ENCODE results near the gene CKAP4. TPM values are rescaled to one million over a fixed set of nuclear protein-coding genes. Genes with fewer than 3 reads are reported as not detected.

The CKAP4 gene
- total and polyA plus RNA-seq, 8 donors, result 13.7 to 98.7 (median 39.1) TPM

DNA sequence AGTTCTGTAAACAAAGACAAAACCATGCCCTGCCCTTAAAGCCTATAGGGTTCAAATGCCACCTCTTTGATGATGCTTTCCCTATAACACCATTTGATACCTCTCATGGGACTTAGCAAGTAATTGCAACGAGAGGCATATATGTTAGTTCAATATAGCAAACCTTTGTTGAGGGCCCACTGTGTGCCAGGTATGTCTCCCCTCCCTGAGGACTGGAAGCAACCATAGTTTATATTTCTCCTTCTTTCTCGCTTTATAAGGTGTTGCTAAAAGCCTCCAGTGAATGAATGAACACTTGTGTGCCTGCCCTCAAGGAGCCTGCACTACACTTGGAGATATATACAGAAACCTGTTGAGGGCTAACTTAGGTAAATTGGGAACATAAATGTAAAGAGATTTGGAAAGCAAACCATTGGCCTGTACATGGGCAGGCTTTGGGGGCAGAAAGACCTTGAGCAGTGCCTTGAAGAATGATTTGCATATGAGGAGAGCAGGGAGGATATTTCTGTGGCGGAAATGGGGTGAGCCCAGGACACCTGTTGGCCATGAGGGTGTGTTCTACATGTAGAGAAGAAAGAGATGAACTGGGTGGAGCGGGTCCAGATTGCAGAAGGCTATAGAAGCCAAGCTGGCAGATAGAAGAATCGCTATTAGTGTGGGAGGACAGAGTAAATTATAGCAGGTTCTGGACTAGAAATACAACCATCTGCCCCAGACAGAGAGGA lies 1.8 kb upstream of the CKAP4 start:
- Histone ChIP-seq H3K27me3 (no peaks in the 10 kb centered on the region), H3K4me3 (no peak overlapping the region), H3K4me1 (peaks cover 29 to 44% (median 38%) of the 10 kb centered on the region in 4 donors), H3K36me3 (peaks cover 0 to under 1% (median 0%) of the 10 kb centered on the region in 4 donors), H3K9me3 (no peaks in the 10 kb centered on the region), H3K27ac (peak overlapping the region in 4 of 5 donors; percentile 89 to 99 (median 99))
- DNase-seq, result peak in 1 of 2 donors; percentile 35
- WGBS, 5 donors, result 65 to 75% (median 68%) methylated on average over 5 of the region's 5 CpGs
- intact Hi-C loops (cut with DNase I; ENCODE audit: low total_unique reads), result no loop called here
- TF ChIP-seq POLR2AphosphoS5 (IDR thresholded peaks at IDR 0.05), result no peak
- TF ChIP-seq EP300 (IDR thresholded peaks at IDR 0.05), result no peak
- TF ChIP-seq, protein P1, sequence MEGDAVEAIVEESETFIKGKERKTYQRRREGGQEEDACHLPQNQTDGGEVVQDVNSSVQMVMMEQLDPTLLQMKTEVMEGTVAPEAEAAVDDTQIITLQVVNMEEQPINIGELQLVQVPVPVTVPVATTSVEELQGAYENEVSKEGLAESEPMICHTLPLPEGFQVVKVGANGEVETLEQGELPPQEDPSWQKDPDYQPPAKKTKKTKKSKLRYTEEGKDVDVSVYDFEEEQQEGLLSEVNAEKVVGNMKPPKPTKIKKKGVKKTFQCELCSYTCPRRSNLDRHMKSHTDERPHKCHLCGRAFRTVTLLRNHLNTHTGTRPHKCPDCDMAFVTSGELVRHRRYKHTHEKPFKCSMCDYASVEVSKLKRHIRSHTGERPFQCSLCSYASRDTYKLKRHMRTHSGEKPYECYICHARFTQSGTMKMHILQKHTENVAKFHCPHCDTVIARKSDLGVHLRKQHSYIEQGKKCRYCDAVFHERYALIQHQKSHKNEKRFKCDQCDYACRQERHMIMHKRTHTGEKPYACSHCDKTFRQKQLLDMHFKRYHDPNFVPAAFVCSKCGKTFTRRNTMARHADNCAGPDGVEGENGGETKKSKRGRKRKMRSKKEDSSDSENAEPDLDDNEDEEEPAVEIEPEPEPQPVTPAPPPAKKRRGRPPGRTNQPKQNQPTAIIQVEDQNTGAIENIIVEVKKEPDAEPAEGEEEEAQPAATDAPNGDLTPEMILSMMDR (IDR thresholded peaks at IDR 0.05), result no peak
- no peak for TF ChIP-seq POLR2A (IDR thresholded peaks at IDR 0.05)

DNA sequence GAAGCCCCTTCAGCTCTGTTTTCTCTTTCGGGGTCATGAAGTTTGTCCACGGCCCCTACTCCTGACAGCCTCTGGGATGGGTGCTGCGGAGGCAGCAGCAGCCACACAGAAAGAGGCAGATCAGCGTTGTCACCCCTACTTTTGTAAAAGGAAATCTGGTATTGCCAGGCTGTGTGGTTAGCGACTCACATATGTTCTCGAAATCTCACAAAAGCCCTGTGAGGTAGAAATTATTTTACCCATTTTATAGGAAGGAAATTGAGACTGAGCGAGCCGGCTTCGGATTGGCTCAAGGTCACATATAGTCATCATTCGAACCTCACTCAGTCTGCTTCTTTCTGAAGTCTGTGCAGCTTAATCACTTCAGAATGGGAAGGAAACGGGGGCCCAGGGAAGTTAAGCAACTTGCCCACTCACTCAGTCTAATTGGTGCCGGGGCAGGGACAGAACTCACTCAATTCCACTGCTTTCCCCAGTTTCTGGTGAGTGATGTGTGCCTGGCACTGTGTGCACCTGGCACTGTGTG lies 1.1 kb upstream of the CKAP4 start:
- Histone ChIP-seq H3K27ac (peak overlapping the region; percentile 89 to 99 (median 99)), H3K4me1 (peaks cover 32 to 50% (median 44%) of the 10 kb centered on the region in 4 donors), H3K9me3 (no peaks in the 10 kb centered on the region), H3K36me3 (peaks cover 0 to 7% (median 3%) of the 10 kb centered on the region in 4 donors), H3K4me3 (peak overlapping the region; percentile 74 to 91 (median 88)), H3K27me3 (no peaks in the 10 kb centered on the region)
- intact Hi-C loops (cut with DNase I; ENCODE audit: low total_unique reads), result no loop called here
- no peak for TF ChIP-seq EP300 (IDR thresholded peaks at IDR 0.05)
- TF ChIP-seq, protein P1 (IDR thresholded peaks at IDR 0.05), result no peak
- TF ChIP-seq POLR2A (IDR thresholded peaks at IDR 0.05), result no peak
- no peak for TF ChIP-seq POLR2AphosphoS5 (IDR thresholded peaks at IDR 0.05)
- DNase-seq, result peak in 1 of 2 donors; percentile 51
- 23 to 30% (median 28%) methylated on average over 12 of the region's 12 CpGs for WGBS, 5 donors

DNA sequence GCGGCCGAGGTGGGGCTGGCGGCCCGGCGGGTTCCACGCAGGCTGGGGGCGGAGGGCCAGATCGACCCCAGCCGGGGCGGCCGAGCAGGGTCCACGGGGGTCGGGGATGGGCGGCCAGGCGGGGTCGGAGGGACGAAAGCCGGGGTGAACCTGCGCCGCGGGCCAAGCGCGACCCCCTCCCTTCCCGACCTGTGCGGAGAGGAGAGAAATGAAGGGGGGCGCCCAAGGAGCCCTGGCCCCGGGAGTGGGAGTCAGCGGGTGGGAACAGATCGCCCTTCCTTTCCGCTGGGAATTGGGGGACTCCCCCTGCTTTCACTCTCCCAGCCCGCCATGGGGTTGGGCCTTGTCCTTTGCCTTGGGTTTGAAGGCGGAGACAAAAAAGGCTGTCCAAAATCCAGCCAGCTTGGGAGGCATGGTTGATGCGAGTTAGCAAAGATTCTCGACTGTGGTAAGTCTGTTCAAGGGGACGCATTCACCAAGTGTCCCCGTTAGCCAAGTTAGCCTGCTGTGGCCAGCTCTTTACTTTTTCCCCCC lies 559 bp upstream of the CKAP4 start:
- Histone ChIP-seq H3K4me3 (peak overlapping the region; percentile 74 to 91 (median 88)), H3K4me1 (peaks cover 32 to 56% (median 46%) of the 10 kb centered on the region in 4 donors), H3K27ac (peak overlapping the region; percentile 89 to 99 (median 99)), H3K9me3 (no peaks in the 10 kb centered on the region), H3K36me3 (peaks cover 0 to 12% (median 3%) of the 10 kb centered on the region in 4 donors), H3K27me3 (no peaks in the 10 kb centered on the region)
- TF ChIP-seq EP300 (IDR thresholded peaks at IDR 0.05), result no peak
- peak in 1 of 3 donors; percentile 13 for TF ChIP-seq POLR2AphosphoS5 (IDR thresholded peaks at IDR 0.05)
- TF ChIP-seq POLR2A (IDR thresholded peaks at IDR 0.05), result no peak
- TF ChIP-seq, protein P1 (IDR thresholded peaks at IDR 0.05), result no peak
- peak; percentile 62 to 88 for DNase-seq
- intact Hi-C loops (cut with DNase I; ENCODE audit: low total_unique reads), result no loop called here
- 1 to 2% (median 1%) methylated on average over 16 to 36 of the region's 36 CpGs for WGBS, 5 donors

DNA sequence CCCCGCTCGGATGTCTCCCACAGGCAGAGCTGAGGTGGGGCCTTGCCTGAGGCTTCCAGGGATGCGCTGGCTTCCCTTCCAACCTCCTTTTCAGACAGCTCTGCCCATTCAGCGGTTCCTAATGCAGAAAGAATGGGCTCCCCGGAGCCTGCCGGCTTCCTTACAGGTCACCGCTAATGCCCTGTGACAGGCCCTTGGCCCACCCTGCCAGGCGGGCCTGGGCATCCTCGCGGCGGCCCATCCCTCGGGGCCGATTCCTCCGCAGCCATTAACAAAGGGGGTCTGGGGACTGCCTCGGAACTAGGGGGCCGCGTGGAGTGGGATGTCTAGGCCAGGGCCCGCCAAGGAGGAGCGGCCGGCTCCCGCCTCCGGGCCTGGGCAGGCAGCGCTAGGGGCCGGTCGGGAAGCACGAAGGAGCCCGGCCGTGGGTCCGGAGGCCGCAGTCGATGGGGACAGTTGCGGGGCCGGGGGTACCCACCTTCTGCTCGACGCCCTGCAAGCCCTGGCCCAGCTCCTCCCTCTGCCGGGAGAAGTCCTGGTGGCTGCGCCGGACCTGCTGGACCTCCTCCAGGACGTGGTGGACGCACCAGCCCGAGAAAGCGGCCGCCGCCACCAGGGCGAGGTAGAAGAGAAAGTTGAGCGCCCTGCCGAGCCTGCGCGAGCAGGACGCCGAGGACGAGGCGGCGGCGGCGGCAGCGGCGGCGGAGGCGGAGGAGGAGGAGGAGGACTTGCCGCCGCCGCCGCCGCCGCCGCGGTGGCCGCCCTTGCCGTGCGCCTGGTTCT lies 738 bp downstream of the CKAP4 start:
- Histone ChIP-seq H3K36me3 (peaks cover 0 to 25% (median 12%) of the 10 kb centered on the region in 4 donors), H3K4me3 (peak overlapping the region; percentile 74 to 91 (median 88)), H3K9me3 (no peaks in the 10 kb centered on the region), H3K27ac (peak overlapping the region; percentile 89 to 99 (median 99)), H3K27me3 (no peaks in the 10 kb centered on the region), H3K4me1 (peaks cover 32 to 69% (median 53%) of the 10 kb centered on the region in 4 donors)
- TF ChIP-seq, protein P1 (IDR thresholded peaks at IDR 0.05), result no peak
- TF ChIP-seq POLR2A (IDR thresholded peaks at IDR 0.05) (no peak), POLR2AphosphoS5 (IDR thresholded peaks at IDR 0.05) (no peak), EP300 (IDR thresholded peaks at IDR 0.05) (no peak)
- peak; percentile 75 to 85 for DNase-seq
- intact Hi-C loops (cut with DNase I; ENCODE audit: low total_unique reads), result no loop called here
- WGBS, 5 donors, result 1 to 18% (median 2%) methylated on average over 4 to 71 of the region's 71 CpGs

All from stomach (tissue), 9 donors.